RCC 7860 (cell line): ENCODE results near the gene ZNF778.

Experiments used
- DNase-seq: peaks from one replicate; pipeline ENCODE4 v3.0.0-alpha.2; 2015; ENCODE audit warnings: low spot score
- FAIRE-seq: peaks from 2 replicates; lab custom pipeline; 2012; peaks lifted over from hg19 to GRCh38; lab: Jason Lieb, UNC

Gene ZNF778

GRCh38 chr16:89273741-89274472, 56.4 kb downstream of the ZNF778 start:
- DNase-seq, result no peak
- no peak for FAIRE-seq

- FAIRE-seq, result no peak
Measured at GRCh38 chr16:89274561-89275283, 57.2 kb downstream of the ZNF778 start.

GRCh38 chr16:89275284-89275584, 57.7 kb downstream of the ZNF778 start:
- FAIRE-seq, result no peak

More at GRCh38 chr16:89274561-89275283, 57.2 kb downstream of the ZNF778 start:
- no peak for DNase-seq

GRCh38 chr16:89275837-89276720, 58.6 kb downstream of the ZNF778 start:
- no peak for FAIRE-seq
- no peak for DNase-seq

More at GRCh38 chr16:89275284-89275584, 57.7 kb downstream of the ZNF778 start:
- DNase-seq, result no peak

GRCh38 chr16:89277049-89277448, 59.5 kb downstream of the ZNF778 start:
- FAIRE-seq, result no peak
- DNase-seq, result no peak

- DNase-seq (no peak), FAIRE-seq (no peak)
Measured at GRCh38 chr16:89277641-89278341, 60.3 kb downstream of the ZNF778 start.

- no peak for FAIRE-seq
Measured at GRCh38 chr16:89278441-89279240, 61.1 kb downstream of the ZNF778 start.

GRCh38 chr16:89279666-89280481, 62.4 kb downstream of the ZNF778 start:
- FAIRE-seq, result no peak
- DNase-seq, result no peak

More at GRCh38 chr16:89278441-89279240, 61.1 kb downstream of the ZNF778 start:
- DNase-seq, result no peak

- no peak for FAIRE-seq
- DNase-seq, result no peak
Measured at GRCh38 chr16:89280546-89281188, 63.2 kb downstream of the ZNF778 start.

- FAIRE-seq, result no peak
- DNase-seq, result no peak
Measured at GRCh38 chr16:89281189-89281577, 63.7 kb downstream of the ZNF778 start.

- DNase-seq (no peak), FAIRE-seq (no peak)
Measured at GRCh38 chr16:89281829-89282228, 64.3 kb downstream of the ZNF778 start.

- FAIRE-seq (no peak), DNase-seq (no peak)
Measured at GRCh38 chr16:89282523-89282922, 65.0 kb downstream of the ZNF778 start.

- no peak for DNase-seq
- no peak for FAIRE-seq
Measured at GRCh38 chr16:89283449-89283848, 65.9 kb downstream of the ZNF778 start.

- FAIRE-seq, result no peak
- no peak for DNase-seq
Measured at GRCh38 chr16:89285381-89285780, 67.9 kb downstream of the ZNF778 start.

GRCh38 chr16:89286096-89286495, 68.6 kb downstream of the ZNF778 start:
- DNase-seq, result no peak
- FAIRE-seq, result no peak
